Measurements from ENCODE around the gene MEF2B.
"Not testable (repeated sequence)": the region's sequence is repeated elsewhere in the genome, so short reads cannot be mapped to it uniquely, and the experiment has no call there.

The MEF2B gene

GRCh38 chr19:19121371-19121770, 48.7 kb downstream of the MEF2B start:
- DNase-seq = no peak

GRCh38 chr19:19120308-19121231, 49.5 kb downstream of the MEF2B start:
- no peak for DNase-seq

- no peak for DNase-seq
Observed at GRCh38 chr19:19119325-19120237, 50.5 kb downstream of the MEF2B start.

- DNase-seq = peak; percentile 50
Observed at GRCh38 chr19:19115954-19116353, 54.1 kb downstream of the MEF2B start.

GRCh38 chr19:19113040-19113626, 56.9 kb downstream of the MEF2B start:
- DNase-seq = no peak

- DNase-seq = no peak
Observed at GRCh38 chr19:19111967-19112580, 58.0 kb downstream of the MEF2B start.

GRCh38 chr19:19111136-19111835, 58.8 kb downstream of the MEF2B start:
- DNase-seq = no peak

GRCh38 chr19:19110410-19111135, 59.5 kb downstream of the MEF2B start:
- no peak for DNase-seq

GRCh38 chr19:19109601-19110000, 60.5 kb downstream of the MEF2B start:
- no peak for DNase-seq

- no peak for DNase-seq
Observed at GRCh38 chr19:19107654-19108053, 62.4 kb downstream of the MEF2B start.

- DNase-seq = not testable (repeated sequence)
Observed at GRCh38 chr19:19106938-19107337, 63.1 kb downstream of the MEF2B start.

- DNase-seq = no peak
Observed at GRCh38 chr19:19106056-19106551, 64.0 kb downstream of the MEF2B start.

GRCh38 chr19:19105365-19106055, 64.6 kb downstream of the MEF2B start:
- DNase-seq = no peak

GRCh38 chr19:19103167-19103566, 66.9 kb downstream of the MEF2B start:
- DNase-seq = no peak

- DNase-seq = not testable (repeated sequence)
Observed at GRCh38 chr19:19102566-19102965, 67.5 kb downstream of the MEF2B start.

- no peak for DNase-seq
Observed at GRCh38 chr19:19101540-19101939, 68.5 kb downstream of the MEF2B start.

GRCh38 chr19:19098703-19099632, 71.1 kb downstream of the MEF2B start:
- no peak for DNase-seq

- DNase-seq = no peak
Observed at GRCh38 chr19:19098084-19098702, 71.9 kb downstream of the MEF2B start.
